GM10266 (cell line): ENCODE data around the gene MAGI3.

Experiments
- DNase-seq: peaks from one replicate; pipeline ENCODE4 v3.0.0; 2012; ENCODE audit errors: extremely low spot score
- TF ChIP-seq, protein P1 (sequence below): IDR thresholded peaks from 2 replicates; pipeline ENCODE4 v1.5.1; 2012; ENCODE audit warnings: mild to moderate bottlenecking, low read depth; ENCODE audit not compliant: control insufficient read depth, insufficient read depth; ENCODE audit errors: missing control alignments

Gene MAGI3

GRCh38 chr1:113389953-113390834, at the start of gene MAGI3:
Gene MAGI3 (plus strand): TSS chr1:113390515. CDS start chr1:113391034, 519 bp downstream.
- DNase-seq: peak; percentile 93
- TF ChIP-seq, protein P1, sequence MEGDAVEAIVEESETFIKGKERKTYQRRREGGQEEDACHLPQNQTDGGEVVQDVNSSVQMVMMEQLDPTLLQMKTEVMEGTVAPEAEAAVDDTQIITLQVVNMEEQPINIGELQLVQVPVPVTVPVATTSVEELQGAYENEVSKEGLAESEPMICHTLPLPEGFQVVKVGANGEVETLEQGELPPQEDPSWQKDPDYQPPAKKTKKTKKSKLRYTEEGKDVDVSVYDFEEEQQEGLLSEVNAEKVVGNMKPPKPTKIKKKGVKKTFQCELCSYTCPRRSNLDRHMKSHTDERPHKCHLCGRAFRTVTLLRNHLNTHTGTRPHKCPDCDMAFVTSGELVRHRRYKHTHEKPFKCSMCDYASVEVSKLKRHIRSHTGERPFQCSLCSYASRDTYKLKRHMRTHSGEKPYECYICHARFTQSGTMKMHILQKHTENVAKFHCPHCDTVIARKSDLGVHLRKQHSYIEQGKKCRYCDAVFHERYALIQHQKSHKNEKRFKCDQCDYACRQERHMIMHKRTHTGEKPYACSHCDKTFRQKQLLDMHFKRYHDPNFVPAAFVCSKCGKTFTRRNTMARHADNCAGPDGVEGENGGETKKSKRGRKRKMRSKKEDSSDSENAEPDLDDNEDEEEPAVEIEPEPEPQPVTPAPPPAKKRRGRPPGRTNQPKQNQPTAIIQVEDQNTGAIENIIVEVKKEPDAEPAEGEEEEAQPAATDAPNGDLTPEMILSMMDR: no peak

GRCh38 chr1:113353580-113353979, 36.7 kb upstream of the MAGI3 start:
- no peak for DNase-seq

DNA sequence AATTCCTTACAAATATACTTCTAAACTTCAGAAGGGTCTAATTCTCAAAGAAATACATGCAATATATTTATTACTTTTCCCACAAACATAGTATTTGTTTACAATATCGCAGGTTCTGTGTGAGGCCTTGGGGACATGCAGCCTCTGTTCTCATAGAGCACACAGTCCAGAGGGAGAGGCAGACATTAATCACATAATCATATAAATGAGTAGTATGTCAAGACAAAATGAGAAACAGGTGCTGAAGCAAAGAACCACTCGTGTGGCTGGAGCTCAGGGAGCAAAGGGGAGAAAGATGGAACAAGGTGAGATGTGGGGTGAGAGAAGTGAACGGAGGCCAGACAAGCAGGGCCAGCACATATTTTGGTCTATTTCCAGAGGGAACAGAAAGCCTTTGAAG, 26.4 kb upstream of the MAGI3 start:
- no peak for DNase-seq
- TF ChIP-seq, protein P1: no peak

More at GRCh38 chr1:113353580-113353979, 36.7 kb upstream of the MAGI3 start:
- TF ChIP-seq, protein P1: no peak

DNA sequence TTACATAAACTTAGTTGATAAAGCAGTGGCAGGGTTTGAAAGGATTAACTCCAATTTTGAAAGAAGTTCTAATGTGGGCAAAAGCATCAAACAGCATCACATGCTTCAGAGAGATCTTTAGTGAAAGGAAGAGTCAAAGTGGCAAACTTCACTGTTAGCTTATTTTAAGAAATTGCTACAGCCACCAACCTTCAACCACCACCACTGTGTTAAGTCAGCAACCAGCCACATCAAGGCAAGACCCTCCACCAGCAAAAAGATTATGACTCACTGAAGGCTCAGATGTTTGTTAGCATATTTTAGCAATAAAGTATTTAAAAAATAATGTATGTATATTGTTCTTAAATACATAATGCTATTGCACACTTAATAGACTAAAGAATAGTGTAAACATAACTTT, 21.3 kb upstream of the MAGI3 start:
- TF ChIP-seq, protein P1: no peak

GRCh38 chr1:113369699-113370098, 20.6 kb upstream of the MAGI3 start:
- no peak for DNase-seq
- TF ChIP-seq, protein P1: no peak

More for the DNA sequence above, 21.3 kb upstream of the MAGI3 start:
- DNase-seq: no peak

DNA sequence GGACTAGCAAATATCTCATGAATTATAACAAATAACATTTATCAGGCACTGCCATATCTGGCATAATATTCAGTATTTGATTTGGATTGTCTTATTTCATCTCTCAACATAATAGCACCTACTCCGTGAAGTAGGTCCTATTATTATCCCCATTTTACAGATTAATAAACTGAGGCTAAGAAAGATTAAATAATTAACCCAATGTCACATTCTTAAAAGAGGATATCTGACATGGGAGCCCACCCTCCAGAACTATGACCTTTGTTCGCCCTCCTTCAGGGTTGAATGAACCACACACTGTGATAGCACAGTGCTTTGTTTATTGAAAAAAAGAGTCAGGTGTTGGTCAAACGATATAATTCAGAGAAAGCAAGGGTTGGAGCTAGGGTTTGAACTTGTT, 19.4 kb upstream of the MAGI3 start:
- TF ChIP-seq, protein P1: no peak

DNA sequence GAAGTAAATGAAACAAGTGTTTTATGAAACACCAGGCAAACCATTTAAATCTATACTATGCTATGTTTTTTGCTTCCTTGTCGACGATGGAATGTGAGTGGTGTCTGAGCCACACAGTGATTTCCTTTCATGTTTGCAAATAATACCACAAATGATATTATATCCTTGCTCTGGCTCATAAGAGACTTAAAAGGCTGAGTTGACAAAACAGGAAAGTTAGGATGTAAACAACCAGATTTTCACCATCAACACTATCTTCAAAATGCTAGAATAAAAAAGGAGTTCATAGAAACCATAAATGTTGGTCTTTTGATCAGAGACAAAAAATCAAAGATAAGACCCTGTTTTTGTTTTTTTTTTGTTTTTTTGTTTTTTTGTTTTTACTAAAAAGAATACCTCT, 17.8 kb upstream of the MAGI3 start:
- DNase-seq: no peak
- TF ChIP-seq, protein P1: no peak

More for the DNA sequence above, 19.4 kb upstream of the MAGI3 start:
- no peak for DNase-seq
